Ureter (tissue), 1 donor: ENCODE results near the gene ZBTB47. TPM values are rescaled to one million over a fixed set of nuclear protein-coding genes. Genes with fewer than 3 reads are reported as not detected.

Experiments used
- DNase-seq: peaks from one replicate; pipeline ENCODE4 v3.0.0-alpha.2; 2020; ENCODE audit warnings: low spot score
- total RNA-seq: library from RNA; stranded (reverse); gene quantifications from one replicate; pipeline ENCODE4 v1.2.4, GENCODE V29; 2023
- donor health status: DM: yes; HTN: yes; CAD: no.

Gene ZBTB47
- total RNA-seq, 1 donor from 2014 or later = 32.1 TPM

DNA sequence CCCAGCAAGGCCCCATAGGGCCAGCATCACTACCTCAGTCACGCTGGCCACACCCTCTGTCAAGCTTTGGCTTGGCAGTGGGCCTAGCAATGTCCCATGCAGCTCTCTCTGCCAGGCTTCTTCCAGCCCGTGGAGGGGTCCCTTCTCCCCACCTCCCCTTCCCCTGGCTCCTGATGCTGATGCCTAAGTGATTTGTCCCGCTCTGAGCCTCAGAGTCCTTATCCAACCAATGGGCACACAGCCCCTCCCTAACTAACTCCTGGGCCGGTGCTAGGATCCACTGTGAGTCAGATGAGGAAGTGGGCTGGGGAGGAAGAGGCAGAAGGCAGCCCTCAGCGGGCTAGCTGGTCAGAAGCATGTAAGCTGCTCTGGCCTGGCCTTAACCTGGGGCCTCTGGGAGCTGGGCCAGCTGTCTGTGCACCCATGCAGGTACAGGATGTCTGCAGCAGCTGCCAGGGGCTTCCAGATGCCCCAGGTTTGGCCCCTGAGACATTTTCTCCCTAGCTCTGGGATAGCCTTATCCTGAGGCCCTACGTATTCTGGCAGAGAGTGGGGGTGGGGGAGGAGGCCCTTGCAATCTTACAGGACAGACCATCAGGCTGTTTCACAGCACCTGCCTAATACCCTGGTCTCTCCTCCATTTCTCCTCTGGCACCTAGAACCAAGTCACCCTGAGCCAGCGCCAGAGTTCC lies 740 bp upstream of the ZBTB47 start:
- DNase-seq = peak; percentile 76

DNA sequence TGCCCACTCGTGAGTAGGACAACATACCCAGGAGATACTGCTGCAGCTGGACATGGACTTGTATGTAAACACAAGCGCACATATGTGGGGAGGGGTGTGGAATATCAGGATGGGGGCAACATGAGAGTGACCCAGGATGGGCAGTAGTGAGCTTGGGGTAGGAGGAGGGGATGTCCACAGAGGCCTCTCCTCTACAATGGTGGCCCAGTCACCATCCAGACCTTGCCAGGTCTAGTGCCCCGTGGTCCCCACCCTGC lies 266 bp upstream of the ZBTB47 start:
- DNase-seq = no peak

DNA sequence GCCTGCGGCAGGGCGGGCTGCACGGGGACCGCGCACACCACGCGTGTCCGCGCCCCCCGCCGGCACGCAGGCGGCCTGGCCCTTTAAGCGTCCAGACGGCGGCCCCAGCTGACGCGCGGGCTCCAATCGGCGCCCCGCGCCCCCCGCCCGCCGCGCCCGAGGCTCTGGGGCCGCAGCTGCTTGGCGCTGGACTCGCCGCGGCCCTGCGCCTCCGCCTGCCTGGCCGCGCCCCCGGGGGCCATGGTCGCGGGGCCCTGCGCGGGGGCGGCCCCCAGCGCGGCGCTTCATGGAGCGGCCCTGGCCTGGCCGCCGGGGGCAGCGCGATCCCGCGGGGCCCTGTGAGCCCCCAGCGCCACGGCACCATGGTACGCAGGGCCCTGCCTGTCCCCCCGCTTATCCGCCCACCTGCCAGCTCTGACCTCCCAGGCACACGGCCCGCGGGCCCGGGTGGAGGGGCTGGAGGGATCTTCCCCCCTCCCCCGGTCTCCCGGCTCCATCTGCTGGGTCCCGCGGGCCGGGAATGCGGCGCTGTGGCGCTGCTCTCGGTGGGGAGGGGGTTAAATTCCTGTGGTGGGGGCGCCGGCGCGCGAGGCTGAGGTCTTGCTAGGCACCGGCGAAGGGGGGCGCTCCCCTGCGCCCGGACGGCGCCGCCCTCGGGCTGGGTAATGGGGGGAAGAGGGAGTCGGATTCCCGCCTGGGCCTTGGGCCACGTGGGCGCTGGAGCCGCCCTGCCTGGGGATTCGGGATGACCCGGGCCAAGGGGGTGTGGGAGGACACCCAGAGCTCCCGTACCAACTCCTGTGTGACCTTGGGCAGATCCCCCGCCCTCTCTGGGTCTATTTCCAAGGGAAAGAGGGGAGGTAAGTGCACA lies 1.1 kb downstream of the ZBTB47 start:
- peak; percentile 75 for DNase-seq

DNA sequence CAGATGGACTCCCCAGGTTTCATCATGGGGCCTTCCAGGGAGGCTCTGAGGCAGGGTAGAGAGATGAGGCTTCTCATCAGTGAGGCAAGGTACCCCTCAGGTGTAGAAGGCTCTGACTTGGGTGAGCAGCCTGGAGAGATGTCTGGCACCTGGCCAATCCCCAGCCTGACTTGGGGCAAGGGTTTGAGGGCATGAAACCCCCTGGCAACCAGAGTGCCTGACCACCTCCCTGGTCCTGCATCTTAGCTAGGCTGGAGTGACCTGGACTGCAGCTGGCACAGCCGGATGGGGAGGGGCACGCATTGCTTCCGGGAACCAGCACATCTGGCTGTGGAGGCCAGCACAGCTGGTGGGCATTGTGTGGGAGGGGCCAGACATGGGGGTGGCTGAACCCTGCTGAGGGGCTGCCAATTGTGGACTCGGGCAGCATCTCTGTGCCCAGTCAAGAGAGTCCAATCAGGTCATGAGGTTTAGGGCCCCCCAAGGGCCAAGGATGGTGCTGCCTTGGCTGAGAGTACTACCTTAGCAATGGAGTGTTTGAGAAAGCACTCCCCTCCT lies 1.9 kb downstream of the ZBTB47 start:
- peak; percentile 60 for DNase-seq

DNA sequence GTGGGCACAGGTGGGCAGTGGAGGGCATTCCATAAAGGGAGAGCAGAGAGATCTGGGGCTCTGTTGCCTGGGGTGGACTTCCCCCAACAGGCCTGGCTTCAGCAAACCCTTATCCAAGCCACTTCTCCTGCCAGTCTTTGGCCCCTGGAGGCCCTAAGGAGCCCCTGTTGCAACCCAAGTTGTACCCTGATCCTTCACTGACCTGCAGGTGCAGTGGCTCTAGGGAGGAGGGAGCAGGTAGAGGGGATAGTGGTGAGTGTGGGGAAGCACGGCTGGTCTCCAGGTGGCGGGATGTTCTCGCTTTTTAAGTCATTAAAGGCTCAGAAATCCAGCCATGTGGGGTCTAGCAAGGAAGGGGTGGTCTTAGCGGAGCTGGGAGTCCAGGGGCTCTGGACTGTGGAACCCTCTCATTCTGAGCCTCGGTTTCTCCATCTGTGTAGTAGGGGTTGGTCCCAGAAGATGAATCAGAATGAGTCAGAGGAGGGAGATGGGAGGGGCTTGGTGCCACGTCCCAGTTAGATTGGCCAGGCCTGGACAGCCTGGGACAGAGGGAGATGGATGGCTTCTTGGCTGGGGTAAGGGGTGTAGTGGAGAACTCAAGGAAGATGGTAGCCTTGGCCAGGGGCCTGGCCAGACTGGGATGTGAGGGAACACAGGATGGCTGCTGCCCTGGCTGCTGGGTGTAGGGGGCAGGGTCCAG lies 2.6 kb downstream of the ZBTB47 start:
- DNase-seq = no peak

DNA sequence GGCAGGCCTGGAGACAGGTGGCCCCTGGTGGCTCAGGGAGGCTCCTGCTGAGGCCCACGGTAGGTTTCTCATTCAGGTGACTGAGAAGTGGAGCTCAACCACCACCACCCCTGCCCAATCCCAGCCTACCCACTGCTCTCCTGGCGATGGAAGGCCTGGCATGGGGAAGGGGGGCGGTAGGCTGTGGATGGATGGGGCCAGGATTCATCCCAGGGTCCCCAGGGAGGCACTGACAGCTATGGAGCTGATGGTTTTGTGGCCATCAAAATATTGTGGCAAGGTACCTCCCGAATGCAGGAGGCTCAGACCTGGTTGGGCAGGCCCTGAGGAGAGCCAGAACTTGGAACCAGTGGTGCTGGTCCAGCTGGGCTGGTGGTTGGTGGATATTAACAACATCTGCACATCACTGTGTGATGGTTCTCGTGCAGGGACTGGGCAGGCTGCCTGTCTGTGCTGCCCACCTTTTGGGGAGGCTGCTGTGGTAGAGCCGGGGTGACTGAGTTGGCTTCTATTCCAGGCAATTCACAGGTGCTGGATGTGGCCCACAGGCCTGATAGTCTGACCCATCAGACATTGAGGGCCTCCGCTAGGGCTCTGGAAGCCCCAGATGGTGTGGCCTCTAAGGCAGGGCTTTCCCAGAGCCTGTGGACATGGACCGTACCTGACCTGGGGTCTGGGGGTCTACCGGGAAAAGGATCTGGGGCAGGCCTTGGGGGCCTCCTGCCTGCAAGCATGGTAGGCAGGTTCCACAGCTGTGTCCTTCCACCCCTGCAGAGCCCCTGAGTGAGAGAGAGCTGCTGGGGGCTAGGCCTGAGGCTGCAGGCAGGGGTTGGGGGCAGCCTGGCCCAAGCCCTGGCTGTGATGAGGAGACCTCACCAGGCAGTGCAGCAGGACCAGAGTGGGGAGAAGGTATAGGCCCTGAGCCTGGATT lies 3.4 kb downstream of the ZBTB47 start:
- DNase-seq = no peak

DNA sequence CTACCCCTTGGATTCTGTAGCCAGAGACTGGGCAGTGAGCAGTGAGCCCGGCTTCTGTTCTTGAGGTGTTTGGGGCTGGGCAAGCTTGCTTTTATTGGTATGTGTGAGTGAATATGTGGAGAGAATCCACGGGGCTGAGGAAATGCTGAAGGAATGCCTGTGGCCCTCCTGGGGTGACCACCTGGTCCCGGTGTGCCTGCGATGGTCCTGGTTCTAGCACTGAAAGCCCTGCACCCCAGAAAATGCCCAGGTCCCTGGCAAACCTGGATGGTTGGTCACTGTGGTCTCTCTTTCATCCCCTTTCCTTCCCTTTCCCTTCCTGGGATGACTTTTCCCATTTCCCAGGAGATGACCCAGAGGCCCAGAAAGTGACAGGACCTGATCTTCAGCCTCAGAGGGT lies 4.2 kb downstream of the ZBTB47 start:
- no peak for DNase-seq

DNA sequence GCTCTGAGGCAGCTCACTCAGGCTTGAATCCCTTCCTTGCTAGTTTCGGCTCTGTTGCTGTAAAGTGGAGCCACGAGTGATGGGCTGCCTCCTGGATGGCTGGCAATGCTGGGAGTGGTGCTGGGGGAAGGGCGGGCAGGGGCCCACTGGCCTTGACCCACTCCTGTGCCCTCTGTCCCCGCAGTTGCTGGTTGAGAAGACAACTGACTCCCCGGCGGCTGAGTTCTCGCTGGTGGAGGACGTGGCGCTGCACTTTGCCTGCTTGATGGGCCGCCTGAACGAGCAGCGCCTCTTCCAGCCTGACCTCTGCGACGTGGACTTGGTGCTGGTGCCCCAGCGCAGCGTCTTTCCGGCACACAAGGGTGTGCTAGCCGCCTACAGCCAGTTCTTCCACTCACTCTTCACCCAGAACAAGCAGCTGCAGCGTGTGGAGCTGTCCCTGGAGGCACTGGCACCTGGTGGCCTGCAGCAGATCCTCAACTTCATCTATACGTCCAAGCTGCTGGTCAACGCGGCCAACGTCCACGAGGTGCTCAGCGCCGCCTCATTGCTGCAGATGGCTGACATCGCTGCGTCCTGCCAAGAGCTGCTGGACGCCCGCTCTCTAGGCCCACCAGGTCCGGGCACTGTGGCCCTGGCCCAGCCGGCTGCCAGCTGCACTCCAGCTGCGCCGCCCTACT lies 4.7 kb downstream of the ZBTB47 start:
- DNase-seq = no peak

DNA sequence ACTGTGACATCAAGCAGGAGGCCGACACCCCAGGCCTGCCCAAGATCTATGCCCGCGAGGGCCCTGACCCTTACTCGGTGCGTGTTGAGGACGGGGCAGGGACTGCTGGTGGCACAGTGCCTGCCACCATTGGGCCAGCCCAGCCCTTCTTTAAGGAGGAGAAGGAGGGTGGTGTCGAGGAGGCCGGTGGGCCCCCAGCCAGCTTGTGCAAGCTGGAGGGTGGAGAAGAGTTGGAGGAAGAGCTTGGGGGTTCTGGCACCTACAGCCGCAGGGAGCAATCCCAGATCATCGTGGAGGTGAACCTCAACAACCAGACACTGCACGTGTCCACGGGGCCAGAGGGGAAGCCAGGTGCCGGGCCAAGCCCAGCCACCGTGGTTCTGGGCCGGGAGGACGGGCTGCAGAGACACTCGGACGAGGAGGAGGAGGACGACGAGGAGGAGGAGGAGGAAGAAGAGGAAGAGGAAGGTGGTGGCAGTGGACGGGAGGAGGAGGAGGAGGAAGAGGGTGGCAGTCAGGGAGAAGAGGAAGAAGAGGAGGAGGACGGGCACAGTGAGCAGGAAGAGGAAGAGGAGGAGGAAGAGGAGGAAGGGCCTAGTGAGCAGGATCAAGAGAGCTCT lies 5.4 kb downstream of the ZBTB47 start:
- no peak for DNase-seq

DNA sequence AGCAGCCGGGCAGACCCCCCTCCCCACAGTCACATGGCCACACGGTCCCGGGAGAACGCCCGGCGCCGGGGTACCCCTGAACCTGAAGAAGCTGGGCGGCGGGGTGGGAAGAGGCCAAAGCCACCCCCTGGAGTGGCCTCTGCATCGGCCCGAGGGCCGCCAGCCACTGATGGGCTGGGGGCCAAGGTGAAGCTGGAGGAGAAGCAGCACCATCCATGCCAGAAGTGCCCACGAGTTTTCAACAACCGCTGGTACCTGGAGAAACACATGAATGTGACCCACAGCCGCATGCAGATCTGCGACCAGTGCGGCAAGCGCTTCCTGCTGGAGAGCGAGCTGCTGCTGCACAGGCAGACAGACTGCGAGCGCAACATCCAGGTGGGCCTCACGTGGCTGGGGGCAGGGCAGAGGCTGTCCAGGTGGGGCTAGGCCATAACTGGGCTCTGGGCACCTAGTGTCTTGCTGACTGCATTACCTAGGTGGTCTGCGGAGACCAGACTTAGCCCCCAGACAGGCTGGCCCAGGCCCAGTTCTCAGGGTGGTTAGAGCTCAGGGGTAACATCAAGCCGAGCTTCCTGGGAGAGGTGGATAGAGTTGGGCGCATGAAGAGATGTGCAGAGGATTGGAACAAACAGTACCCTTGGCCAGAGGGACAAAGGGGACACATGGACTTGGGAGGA lies 6.1 kb downstream of the ZBTB47 start:
- DNase-seq = no peak

DNA sequence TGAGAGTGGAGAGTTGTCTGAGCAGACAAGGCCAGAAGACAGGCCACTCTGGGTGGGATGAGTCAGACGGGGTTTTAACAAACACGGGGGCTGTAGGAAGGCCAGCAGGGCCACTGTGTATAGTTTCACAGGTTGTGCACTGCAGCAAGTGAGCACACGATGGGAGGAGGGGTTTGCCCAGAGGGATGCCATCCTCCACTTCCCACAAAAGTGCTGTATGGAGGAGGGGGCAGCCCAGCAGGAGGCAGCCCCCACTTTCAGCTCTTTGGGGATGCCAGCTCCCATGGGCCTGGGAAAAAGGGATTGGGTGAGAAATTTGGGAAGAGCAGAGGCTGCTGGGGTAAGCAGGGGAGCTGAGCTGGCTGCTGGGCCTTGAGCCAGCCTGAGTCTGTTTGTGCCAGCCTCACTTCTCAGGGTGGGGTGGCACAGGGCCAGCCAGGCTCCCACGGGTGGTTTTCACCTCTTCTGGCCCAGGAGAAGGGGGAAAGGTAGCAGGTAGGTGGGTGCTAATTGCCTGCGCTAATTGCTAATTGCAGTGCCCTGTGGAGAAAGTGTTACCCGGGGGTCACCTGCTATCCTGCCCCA lies 6.7 kb downstream of the ZBTB47 start:
- no peak for DNase-seq

DNA sequence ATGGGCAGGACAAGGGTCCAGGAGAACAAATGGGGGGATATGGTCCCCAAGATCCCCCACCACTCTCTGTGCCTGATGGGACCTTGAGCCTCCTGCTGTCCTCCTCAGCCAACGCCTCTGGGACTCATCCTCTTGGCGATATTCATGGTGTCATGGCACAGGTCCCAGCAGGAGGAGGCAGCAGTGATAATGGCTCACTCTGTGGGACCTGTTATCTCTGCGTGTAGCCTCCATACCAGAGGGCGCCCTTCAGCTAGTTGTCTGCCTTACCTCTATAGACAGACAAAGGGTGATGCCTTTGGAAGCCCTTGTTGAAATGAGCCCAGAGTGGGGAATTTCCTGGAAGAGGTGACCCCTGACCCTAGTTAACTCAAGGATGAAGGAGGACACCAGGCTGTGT lies 7.4 kb downstream of the ZBTB47 start:
- no peak for DNase-seq

DNA sequence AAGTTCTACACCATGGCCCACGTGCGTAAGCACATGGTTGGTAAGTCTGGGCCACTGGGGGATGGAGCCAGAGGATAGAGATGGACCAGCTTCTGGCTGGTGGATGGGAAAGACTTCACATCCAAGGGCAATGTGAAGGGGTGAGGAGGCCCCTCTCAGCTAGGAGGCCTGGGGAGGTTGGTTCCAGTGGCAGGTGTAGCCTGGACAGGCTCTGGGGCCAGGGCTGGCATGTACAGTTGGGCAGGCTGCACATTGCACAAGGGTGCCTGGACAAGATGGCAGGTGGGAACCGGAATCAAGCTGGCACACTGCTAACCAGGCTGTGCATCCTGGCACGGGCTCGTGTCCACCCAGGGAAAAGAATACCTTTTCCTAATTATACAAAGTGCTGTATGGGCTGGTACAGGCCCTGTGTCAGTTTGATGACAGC lies 8.1 kb downstream of the ZBTB47 start:
- DNase-seq = no peak

DNA sequence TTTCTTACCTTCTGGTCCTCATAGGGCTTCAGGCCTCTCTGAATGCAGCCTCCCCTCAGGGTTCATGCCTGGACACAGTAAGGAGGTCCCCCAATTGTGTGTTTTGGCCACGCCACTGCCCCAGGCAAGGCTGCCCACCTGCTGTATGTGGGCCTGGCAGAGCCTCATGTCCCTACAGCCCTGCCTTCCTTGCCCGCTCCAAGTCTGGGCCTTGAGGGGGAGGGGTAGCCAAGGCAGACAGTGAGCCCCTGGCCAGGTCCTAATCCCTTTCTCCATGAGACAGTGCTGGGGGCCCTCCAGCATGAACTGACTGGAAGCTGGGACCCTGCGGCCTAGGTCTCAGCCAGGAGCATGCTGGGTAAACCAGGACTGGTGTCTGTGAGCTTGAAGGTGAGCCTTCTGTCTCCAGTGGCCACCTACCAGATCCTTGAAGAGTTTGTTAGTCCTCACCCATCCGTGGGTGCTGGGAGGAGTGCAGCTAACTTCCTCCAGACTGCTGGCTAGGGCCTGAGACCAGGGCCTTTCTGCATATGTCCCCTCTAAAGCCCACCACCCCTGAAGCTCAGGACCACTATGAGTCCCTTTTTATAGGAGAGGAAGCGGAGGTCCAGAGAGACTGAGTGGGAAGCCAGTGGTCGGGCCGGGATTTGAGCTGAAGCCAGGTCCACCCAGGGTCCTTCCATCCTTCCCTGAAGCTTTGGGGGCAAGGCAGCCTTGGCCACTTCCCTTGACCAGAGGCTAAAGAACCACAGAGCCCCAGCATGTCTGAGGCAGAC lies 8.7 kb downstream of the ZBTB47 start:
- no peak for DNase-seq

DNA sequence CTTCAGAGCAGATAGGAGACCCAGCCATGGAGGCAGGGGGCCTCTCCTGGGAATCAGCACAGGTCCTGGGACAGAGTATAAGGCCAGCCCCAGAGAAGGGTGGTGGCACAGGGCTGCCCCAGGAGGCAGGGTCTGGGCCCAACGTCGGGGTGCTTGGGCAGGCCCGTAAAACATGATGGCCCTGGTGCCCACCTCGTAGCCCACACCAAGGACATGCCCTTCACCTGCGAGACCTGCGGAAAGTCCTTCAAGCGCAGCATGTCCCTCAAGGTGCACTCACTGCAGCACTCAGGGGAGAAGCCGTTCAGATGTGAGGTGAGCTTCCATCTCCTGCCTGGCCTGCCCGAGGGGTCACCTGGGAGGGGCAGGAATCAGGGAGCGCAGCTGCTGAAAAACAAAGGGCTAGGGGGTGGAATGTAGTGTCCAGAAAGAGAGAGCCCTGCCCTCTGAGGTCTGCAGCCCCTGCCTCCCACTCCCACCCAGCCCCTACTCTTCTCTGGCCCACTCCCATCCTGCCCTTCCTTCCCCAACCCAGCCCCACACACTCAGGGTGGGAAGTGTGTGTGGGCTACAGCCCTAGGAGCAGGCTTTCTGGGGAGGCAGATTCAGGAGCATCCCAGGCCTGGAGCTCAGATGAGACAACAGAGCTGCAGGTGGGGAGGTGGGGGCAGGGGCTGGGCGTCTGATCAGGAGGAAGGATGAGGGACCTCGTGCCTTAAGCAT lies 9.5 kb downstream of the ZBTB47 start:
- DNase-seq = no peak

DNA sequence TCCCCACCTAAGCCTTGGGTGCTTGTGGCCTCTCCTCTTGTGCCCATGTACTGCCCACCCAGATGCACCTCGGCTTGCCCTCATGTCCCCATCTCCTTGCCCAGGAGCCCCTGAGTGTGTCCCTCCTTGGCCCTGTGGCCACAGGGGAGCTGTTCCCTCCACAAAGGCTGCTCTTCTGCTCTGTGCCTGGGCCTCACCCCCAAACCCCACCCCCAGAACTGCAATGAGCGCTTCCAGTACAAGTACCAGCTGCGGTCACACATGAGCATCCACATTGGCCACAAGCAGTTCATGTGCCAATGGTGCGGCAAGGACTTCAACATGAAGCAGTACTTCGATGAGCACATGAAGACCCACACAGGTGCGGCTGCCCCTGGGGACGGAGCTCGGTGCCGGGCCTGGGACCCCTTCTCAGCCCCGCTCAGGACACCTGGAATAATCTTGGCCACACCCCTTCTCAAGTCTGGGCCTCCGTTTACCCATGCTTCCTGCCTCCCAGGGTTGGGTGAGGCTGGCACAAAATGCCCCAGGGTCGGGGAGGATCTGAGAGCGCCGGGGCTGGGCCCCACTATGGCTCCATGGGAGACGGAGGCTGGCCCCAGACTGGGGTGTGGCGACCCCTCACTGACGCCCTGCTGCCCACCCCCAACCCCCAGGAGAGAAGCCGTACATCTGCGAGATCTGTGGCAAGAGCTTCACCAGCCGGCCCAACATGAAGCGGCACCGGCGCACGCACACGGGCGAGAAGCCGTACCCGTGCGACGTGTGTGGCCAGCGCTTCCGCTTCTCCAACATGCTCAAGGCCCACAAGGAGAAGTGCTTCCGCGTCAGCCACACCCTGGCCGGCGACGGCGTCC lies 10.3 kb downstream of the ZBTB47 start:
- no peak for DNase-seq

DNA sequence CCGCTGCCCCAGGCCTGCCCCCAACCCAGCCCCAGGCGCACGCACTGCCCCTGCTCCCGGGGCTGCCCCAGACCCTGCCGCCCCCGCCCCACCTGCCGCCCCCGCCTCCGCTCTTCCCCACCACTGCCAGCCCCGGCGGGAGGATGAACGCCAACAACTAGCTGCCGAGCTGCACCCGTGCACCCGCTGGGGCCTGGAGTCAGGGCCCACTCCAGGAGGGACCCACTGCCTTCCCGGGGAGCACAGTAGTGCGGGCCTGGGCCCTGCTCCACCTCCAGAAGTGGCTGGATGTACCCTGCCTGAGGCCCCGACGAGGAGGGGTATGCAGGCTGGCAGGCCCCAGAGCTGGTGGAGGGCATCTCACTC lies 10.9 kb downstream of the ZBTB47 start:
- no peak for DNase-seq
